ENCODE data around the gene CCDC92B.

DNA sequence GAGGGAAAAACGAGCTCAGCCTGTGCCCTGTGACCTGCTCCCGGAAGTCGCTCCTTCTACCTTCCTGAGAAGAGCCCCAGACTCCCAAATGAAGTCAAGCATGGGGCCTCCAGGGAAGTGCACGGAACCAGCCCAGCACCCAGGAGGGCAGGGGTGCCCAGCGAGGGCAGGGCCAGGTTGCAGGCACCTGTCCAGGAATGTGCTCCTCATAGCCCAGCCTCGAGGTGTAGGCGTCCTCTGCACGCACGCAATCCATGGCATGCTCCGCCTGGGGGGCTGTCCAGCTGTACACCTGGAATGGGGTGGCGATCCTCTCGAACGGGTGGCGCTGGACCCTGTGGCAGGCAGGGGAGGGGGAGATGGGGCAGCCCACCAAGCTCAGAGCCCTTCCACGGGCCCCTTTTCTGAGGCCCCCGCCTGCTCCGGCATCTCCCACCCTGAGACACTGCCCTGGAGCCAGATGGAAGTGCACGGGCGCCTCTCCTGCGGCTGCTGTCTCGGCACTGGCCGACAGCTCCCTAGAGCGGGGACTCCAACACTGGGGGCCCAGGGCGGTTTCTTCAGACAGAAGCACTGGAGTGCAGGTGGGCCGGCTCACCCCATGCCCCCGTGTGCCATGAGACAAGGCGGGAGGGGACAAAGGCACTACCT is 48.8 kb downstream of the CCDC92B start:
- TF ChIP-seq ZNF350 (CRISPR knock-in tag; IDR thresholded peaks at IDR 0.05; ENCODE audit: borderline replicate concordance, low read depth) (no peak), TBL1XR1 (IDR thresholded peaks at IDR 0.05; ENCODE audit: borderline replicate concordance, low read length, partially characterized antibody) (no peak), ETV6 (CRISPR knock-in tag; conservative IDR thresholded peaks at IDR 0.05) (no peak), ZNF776 (CRISPR knock-in tag; IDR thresholded peaks at IDR 0.05) (no peak), SAFB2 (CRISPR knock-in tag; IDR thresholded peaks at IDR 0.05; ENCODE audit: borderline replicate concordance, low read depth) (no peak), KLF16 (CRISPR knock-in tag; IDR thresholded peaks at IDR 0.05) (no peak), POLR2A (IDR thresholded peaks at IDR 0.05; ENCODE audit: insufficient read depth in 1 of 2, low read depth in 2 of 2, low read length in 2 of 2) (no peak)
- TF ChIP-seq, protein P1, sequence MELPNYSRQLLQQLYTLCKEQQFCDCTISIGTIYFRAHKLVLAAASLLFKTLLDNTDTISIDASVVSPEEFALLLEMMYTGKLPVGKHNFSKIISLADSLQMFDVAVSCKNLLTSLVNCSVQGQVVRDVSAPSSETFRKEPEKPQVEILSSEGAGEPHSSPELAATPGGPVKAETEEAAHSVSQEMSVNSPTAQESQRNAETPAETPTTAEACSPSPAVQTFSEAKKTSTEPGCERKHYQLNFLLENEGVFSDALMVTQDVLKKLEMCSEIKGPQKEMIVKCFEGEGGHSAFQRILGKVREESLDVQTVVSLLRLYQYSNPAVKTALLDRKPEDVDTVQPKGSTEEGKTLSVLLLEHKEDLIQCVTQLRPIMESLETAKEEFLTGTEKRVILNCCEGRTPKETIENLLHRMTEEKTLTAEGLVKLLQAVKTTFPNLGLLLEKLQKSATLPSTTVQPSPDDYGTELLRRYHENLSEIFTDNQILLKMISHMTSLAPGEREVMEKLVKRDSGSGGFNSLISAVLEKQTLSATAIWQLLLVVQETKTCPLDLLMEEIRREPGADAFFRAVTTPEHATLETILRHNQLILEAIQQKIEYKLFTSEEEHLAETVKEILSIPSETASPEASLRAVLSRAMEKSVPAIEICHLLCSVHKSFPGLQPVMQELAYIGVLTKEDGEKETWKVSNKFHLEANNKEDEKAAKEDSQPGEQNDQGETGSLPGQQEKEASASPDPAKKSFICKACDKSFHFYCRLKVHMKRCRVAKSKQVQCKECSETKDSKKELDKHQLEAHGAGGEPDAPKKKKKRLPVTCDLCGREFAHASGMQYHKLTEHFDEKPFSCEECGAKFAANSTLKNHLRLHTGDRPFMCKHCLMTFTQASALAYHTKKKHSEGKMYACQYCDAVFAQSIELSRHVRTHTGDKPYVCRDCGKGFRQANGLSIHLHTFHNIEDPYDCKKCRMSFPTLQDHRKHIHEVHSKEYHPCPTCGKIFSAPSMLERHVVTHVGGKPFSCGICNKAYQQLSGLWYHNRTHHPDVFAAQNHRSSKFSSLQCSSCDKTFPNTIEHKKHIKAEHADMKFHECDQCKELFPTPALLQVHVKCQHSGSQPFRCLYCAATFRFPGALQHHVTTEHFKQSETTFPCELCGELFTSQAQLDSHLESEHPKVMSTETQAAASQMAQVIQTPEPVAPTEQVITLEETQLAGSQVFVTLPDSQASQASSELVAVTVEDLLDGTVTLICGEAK (IDR thresholded peaks at IDR 0.05), result no peak
- TF ChIP-seq, protein P1 (CRISPR knock-in tag; IDR thresholded peaks at IDR 0.05), result no peak
- TF ChIP-seq, protein P2, sequence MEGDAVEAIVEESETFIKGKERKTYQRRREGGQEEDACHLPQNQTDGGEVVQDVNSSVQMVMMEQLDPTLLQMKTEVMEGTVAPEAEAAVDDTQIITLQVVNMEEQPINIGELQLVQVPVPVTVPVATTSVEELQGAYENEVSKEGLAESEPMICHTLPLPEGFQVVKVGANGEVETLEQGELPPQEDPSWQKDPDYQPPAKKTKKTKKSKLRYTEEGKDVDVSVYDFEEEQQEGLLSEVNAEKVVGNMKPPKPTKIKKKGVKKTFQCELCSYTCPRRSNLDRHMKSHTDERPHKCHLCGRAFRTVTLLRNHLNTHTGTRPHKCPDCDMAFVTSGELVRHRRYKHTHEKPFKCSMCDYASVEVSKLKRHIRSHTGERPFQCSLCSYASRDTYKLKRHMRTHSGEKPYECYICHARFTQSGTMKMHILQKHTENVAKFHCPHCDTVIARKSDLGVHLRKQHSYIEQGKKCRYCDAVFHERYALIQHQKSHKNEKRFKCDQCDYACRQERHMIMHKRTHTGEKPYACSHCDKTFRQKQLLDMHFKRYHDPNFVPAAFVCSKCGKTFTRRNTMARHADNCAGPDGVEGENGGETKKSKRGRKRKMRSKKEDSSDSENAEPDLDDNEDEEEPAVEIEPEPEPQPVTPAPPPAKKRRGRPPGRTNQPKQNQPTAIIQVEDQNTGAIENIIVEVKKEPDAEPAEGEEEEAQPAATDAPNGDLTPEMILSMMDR (CRISPR knock-in tag; IDR thresholded peaks at IDR 0.05), result no peak
- TF ChIP-seq, protein P3, sequence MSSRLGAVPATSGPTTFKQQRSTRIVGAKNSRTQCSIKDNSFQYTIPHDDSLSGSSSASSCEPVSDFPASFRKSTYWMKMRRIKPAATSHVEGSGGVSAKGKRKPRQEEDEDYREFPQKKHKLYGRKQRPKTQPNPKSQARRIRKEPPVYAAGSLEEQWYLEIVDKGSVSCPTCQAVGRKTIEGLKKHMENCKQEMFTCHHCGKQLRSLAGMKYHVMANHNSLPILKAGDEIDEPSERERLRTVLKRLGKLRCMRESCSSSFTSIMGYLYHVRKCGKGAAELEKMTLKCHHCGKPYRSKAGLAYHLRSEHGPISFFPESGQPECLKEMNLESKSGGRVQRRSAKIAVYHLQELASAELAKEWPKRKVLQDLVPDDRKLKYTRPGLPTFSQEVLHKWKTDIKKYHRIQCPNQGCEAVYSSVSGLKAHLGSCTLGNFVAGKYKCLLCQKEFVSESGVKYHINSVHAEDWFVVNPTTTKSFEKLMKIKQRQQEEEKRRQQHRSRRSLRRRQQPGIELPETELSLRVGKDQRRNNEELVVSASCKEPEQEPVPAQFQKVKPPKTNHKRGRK (CRISPR knock-in tag; IDR thresholded peaks at IDR 0.05), result no peak
- TF ChIP-seq, protein P4, sequence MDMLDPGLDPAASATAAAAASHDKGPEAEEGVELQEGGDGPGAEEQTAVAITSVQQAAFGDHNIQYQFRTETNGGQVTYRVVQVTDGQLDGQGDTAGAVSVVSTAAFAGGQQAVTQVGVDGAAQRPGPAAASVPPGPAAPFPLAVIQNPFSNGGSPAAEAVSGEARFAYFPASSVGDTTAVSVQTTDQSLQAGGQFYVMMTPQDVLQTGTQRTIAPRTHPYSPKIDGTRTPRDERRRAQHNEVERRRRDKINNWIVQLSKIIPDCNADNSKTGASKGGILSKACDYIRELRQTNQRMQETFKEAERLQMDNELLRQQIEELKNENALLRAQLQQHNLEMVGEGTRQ (IDR thresholded peaks at IDR 0.05; ENCODE audit: low read depth, low read length), result no peak
- TF ChIP-seq, protein P4 (CRISPR knock-in tag; IDR thresholded peaks at IDR 0.05; ENCODE audit: borderline replicate concordance), result no peak
